GM11168 (cell line): Measurements from ENCODE around the gene SNX25.
"Not testable (repeated sequence)": the region's sequence is repeated elsewhere in the genome, so short reads cannot be mapped to it uniquely, and the experiment has no call there.

Source experiments
- in situ Hi-C: fragments of 300-500 bp; cut with MboI; formaldehyde crosslinking; loops from one replicate; pipeline ENCODE4 v1.12.0; 2022; ENCODE audit warnings: low sequenced_read_pairs; ENCODE audit not compliant: unreplicated experiment

The SNX25 gene

GRCh38 chr4:185209031-185209851, at the start of gene SNX25:
SNX25 (plus strand) TSS chr4:185209598; CDS start chr4:185209827, 229 bp downstream.
- in situ Hi-C loops: no loop called here

- in situ Hi-C loops: no loop called here
These were observed 43.8 kb upstream of the SNX25 start for GRCh38 chr4:185165605-185166063.

- in situ Hi-C loops: no loop called here
These were observed 42.2 kb upstream of the SNX25 start for GRCh38 chr4:185167234-185167633.

DNA sequence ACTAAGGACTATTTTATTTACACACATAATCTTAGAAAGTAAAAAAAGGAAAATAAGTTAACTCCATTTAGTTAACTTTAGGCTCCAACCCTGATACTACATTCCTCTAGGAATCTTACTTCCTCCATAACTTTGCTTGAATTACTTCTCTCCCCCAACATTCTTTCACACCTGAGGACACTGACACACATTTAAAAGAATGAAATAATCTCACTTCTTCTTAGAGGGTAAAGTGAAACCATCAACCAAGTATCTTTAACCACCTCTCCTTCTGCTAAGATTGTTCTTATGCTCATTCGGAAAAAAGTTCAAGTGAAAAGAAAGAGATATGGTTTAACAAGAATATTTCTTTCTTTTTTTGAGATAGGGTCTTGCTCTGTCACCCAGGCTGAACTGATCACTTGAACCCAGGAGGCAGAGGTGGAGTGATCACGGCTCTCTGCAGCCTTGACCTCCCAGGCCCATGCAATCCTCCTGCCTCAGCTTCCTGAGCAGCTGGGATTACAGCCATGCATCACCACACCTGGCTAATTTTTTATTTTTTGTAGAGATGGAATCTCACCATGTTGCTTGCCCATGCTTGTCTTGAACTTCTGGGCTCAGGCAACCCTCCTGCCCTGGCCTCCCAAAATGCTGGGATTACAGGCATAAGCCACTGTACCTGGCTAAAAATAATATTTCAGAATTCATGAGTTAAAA, 37.9 kb upstream of the SNX25 start:
- in situ Hi-C loops: no loop called here

- in situ Hi-C loops: no loop called here
These were observed 29.9 kb upstream of the SNX25 start for GRCh38 chr4:185179488-185179887.

- in situ Hi-C loops: no loop called here
These were observed 27.2 kb upstream of the SNX25 start for GRCh38 chr4:185182239-185182638.

DNA sequence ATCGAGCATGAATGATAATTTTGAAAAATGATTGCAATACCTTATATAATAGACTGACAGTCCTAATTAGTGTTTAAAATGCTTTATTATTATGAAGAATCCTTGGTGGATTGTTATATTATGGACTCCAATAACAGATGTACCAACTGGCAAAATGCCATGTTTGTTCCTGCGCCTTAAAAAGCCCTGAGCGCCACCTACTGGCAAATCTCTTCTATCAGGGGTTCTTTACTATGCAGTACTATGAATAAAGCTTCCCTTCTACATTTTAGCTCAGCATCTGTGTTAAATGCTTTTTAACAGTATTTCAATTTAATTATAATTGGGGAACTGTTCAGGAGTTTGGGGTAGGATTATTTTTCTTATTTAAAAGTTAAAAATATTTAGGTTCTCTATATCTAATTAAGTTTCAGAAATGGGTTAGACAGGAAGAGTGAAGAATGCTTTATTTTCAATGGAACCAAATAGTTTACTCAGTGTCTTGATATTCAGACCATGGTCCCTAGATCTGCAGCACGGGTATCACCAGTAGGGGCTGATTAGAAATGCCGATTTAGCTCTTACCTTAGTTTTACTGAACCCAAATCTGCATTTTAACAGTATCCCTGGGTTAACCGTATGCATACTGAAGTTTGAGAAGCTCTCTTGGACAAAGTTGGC, 25.6 kb upstream of the SNX25 start:
- in situ Hi-C loops: no loop called here

GRCh38 chr4:185186769-185187168, 22.6 kb upstream of the SNX25 start:
- in situ Hi-C loops: no loop called here

- in situ Hi-C loops: no loop called here
These were observed 19.6 kb upstream of the SNX25 start for GRCh38 chr4:185189606-185190305.

DNA sequence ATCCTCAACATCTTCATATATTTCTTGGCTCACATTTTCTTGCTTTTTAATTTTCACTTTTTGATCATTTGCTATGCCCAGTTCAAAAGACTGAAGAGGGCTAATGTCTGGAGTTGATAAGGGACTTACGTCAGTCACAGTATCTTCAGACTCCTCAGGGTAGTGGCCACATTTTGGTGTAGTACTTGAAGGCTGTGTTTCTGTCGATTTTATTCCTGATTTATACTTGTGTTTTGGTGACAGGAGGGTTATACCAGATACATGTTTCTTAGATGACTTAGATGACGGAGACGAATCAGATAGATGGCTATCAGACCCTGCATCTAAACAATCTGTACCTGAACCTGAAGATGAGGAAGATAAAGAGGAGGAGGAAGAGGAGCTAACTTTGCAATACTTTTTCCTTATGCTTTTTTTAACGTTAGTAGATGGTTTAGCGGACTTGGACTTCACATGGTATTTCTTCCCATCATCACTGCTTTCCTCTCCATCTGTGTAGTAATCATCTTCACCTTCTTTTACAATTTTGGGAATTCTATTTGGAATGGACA, 19.0 kb upstream of the SNX25 start:
- in situ Hi-C loops: no loop called here

DNA sequence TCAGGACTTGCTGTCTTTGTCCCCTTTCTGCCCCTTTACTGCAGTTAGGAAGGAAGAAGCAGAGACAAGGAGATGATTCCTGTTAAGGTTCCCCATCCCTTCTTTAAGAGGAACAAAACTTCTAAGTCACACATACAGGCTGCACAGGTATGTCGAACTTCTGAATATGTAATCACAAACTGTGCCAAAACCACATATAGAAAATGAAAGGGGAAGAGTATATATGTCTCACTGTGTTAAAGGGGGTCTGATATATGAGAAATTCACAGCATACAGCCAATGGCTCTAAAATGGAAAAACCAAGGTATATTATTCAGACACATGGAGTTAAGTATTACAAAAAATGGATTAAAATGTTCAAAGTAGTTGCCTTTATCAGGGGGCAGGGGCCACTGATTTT, 17.3 kb upstream of the SNX25 start:
- in situ Hi-C loops: no loop called here

DNA sequence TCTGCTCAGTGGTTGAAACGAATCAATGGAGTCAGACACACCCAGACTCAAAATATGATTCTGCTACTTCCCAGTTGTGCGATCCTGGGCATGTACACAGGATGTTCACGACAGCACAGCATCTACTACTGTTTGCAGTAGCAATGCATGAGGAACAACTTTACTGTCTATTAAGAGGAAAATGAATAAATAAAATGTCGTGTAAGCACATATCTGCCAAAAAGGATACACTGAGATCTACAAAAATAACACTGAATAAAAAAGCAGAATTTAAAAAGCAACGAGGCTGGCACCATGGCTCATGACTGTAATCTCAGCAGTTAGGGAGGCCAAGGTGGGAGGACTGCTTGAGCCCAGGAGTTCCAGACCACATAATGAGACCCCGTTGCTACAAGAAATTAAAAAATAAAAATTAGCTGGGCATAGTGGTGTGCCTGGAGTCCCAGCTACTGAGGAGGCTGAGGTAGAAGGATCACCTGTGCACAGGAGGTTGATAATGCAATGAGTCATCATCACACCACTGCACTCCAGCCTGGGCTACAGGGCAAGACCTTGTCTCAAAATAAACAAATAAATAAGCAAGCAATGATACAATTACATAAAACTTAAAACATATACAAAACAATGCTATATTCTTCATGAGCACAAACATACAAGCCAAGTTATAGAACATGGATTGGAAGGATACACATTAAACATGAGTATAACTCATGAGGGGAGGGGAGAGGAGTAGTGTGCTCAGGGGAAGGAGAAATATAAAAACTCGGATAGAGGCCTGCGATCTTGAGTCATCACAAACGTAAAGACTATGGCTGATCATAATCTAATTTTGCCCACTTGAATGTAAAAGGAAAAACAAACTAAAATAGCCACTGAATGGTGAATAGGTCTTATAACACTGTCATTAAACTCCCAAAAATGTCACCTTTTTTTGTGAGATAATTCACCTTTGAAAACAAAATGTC, 14.2 kb upstream of the SNX25 start:
- in situ Hi-C loops: no loop called here

DNA sequence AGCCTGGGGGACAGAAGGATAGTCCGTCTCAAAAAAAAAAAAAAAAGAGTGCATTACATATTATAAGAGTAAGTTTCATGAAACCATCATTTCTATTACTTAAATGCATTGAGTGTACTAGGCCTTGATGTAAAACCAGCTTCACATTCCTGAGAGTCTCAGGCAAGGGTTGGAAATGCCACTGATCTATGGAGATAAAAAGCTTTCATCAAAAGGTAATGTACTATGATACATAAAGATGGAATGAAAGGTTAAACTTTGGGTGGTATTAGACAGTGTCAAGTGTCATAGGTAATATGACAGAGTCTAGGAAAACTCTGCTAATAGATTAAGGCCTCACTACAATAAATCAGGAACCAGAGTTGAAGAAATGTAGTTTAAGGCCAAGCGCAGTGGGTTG, 13.0 kb upstream of the SNX25 start:
- in situ Hi-C loops: no loop called here

DNA sequence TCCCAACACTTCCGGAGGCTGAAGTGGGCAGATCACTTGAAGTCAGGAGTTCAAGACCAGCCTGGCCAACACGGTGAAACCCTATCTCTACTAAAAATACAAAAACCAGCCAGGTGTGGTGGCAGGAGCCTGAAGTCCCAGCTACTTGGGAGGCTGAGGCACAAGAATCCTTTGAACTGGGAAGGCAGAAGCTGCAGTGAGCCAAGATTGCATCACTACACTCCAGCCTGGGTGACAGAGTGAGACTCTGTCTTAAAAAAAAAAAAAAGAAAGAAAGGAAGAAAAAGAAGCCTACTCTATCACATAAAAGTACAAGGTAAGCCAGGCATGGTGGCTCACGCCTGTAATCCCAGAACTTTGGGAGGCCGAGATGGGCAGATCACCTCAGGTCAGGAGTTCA, 11.2 kb upstream of the SNX25 start:
- in situ Hi-C loops: not testable (repeated sequence)

DNA sequence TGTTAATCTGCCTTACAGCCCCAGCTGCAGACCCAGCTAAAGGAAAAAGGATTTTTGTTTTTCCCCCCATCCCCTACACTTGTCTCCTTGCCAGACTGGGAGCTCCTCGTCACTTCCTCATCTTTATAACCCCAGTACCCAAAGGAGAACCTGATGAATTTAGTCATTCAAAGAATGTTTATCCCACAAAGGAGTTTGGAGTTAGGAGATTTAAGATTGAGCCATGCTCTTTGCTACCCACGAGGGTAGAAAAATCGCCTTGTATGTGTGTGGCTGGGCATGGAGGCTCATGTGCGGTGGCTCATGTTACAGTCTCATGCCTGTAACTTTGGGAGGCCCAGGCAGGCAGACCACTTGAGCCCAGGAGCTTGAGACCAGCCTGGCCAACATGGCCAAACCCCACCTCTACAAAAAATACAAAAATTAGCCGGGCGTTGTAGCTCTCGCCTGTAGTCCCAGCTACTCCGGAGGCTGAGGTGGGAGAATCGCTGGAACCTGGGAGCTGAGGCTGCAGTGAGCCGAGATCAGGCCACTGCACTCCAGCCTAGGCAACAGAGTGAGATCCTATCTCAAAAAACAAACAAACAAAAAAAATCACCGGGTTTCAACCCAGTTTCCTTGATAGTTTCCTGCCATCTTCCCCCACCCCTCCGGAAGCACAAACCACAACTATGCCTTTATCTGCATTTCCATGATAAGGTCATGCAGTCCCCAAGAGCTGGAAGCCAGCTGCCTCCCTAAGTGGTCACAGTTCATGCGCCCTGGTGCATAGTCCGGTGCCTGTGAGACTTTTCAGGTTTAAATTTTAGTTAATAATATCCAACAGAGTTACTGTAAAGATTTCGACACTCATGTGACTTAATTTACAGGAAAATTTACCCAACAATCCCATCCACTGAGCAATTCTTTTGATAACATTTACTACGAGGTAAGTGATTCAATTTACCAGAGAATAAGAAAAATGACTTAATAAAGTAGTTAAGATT, 7.1 kb upstream of the SNX25 start:
- in situ Hi-C loops: no loop called here

DNA sequence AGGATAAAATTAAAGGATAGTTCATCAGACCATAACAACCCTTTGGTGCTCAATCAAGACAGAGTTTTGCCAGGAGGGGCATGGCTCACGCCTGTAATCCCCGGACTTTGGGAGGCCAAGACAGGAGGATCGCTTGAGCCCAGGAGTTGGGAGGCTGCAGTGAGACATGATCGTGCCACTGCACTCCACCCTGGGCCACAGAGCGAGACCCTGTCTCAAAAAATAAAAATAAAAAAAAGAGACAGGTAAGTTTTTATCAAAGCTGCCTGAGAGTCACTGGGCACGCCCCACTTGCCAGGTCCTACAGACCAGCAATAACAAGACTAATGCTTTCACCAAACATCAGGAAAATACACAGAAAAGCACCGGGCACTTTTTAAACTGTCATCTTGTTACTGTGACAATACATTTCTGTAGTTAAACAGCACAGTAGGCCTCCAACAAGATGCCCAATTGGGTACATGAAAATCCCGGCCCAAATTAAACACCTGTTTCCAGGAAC, 6.4 kb upstream of the SNX25 start:
- in situ Hi-C loops: no loop called here

- in situ Hi-C loops: no loop called here
These were observed 5.7 kb upstream of the SNX25 start, which contains the start of gene CFAP97 for GRCh38 chr4:185203486-185204237. CFAP97 (minus strand) TSS chr4:185204000; CDS start chr4:185191196, 12,804 bp downstream.
